HG03103 (cell line): Measurements from ENCODE around the gene TBC1D9.

ENCODE experiments used
- ATAC-seq: cut with Tn5 transposase; IDR thresholded peaks from one replicate; pipeline ENCODE4 v1.9.1; 2021; ENCODE audit warnings: low read depth; ENCODE audit not compliant: unreplicated experiment

TBC1D9 gene

DNA sequence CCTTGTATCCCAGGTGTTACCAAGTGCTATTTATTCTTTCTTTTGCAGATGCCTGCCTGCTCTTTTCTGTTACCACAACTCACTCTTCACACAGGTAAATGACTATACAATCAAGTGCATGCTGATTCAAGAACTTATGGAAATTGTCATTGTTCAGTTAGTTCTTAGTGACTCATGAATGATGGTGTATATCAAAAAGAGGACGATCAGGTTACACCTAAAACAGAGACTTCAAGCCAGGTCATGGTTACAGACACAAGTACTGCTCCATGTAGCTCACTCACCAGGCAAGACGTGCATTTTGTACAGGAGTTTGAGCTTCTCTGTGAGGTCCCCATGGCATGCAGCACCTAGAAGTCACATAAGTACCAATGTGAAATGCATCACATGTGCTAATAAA is 128.2 kb downstream of the TBC1D9 start:
- no peak for ATAC-seq

DNA sequence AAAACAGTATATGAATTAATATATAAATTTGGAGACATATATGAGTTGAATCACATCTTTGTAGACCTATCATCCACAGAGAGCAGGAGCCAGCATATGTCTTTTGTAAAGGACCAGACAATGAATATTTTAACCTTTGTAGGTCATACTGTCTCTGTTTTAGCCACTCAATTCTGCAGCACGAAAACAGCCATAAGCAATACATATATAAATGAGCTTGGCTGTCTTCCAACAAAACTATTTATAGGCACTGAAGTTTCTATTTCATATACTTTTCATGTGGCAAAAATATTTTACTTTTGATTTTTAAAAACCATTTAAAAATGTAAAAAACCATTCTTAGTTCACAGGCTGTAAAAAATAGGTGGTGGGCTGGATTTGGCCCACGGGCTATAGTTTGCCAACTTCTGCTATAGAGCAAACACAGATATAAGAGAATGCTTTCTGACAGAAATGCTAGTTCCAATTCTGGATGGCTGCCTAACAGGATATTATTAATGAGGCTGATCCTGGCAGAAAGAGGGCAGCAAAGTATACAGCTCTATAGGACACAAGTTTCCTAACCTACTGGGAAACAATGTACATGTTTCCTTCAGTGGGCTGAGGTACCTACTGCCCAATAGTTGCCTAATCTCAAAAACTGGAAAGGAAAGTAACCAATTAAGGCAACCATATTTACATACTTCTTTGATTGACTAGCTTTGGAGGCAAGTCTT is 129.4 kb downstream of the TBC1D9 start:
- ATAC-seq = no peak

DNA sequence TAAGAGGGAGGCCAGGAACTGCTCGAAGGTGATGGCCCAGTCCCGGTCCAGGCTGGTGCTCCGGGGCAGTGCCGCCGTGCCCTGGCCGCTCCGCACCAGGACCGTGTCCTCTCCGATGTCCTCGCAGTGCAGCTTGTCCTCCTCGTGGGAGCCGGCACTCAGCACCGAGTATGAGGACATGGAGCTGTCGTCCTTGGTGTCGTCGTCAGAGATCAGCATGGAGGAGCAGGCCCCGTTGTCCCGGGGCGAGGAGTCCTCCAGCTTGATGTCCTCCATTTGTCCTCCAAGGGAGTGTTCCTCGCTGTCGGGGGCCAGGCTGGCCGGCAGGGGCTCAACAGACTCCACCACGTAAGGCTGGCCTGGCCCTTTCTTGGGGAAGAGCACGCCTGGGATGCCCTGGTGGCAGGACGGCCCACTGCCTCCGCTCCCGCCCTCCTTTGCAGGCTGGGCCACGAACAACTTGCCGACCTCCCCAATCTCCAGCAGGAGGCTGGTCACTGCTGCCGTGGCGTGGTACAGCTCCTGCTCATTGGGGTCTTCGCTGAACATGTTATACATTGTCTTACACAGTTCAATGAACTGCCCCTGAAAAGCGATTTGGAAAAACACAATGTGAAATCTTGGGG is 133.7 kb downstream of the TBC1D9 start:
- no peak for ATAC-seq

DNA sequence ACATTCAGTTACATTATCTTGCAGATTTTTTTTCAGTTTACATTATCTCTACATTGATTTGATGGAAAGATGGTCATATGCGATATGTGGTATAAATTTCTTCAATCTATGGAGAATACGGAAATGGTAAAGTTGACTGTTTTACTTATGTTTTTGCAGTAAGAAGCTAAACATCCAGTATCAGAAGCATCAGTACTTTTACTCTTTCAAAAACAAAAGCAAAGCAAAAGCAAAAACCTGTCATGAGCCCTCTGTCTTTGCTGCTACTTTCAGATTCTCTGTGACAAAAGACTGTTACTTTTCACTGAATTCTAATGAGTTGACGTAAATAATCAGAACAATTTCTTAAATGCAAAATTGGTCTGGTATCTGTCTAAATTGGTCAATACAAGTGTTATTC is 135.0 kb downstream of the TBC1D9 start:
- no peak for ATAC-seq

DNA sequence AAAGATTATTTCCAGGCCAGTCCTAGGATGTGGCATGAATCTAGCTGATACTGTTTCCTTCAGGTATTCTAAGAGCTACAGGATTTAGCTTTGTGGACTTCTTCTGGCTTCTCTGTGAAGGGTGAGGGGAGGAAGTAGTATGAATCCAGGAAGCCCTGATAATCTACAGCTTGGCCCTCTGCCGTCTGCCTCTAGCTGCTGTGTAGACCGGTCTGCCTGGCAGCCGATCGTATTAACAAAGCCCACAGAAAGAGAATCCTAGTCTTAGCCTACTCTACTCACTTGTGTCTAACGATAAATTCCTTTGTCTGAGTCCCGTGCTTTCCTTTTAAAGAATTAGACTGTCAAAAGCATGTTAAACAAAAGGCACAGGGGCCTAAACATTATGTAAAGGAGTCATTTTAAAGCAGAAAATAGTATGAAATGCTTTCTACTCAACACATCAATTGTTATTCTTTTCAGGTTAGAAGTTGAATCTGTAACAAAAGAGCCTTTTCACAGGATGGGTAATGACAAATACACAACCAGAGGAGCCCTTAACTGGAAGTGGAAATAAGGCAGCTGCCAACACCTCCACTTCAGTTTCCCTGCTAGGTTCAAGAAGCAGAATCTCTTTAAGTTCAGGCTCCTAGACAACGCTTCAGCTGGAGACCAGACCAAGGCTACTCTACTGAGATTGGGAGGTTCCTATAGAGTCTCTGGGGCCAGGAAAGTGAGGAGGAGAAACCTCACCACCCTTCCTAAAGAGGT is 138.5 kb downstream of the TBC1D9 start:
- ATAC-seq = no peak

DNA sequence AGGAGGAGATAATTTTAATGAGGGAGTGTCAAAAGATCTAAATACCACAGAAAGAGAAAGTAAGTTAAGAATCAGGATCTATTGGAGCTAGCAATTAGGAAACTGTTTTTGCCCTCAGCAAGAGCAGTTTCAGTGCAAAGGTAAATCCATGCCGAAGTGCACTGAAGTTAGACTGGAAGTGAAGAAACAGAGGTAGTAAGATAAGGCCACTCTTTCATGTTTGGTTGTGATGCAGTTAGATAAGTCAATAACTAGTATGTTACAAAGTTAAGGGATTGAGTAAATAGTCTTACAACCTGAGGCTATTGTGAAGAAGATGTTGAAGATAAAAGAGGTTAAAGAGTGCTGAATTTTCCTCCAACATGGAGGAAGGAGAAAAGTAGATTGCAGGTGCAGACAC is 140.7 kb downstream of the TBC1D9 start:
- no peak for ATAC-seq

DNA sequence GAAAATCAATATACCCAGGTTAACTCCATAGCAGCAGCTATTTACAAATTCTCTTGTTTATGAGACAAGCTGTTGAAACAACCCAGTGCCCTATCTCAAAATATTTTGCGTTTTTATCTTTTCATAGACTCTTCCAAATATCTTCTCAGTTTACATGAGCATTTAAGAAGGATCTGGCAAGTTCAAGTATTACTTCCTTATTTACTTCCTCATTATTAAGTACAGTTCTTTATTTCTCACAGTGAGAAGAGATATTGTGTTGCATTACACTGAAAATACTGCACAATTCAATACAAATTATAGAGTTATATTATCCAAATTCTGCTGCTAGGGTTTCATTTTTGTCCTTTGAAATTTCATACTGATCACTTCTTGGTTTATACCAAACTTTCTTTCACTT is 143.8 kb downstream of the TBC1D9 start:
- ATAC-seq = no peak

DNA sequence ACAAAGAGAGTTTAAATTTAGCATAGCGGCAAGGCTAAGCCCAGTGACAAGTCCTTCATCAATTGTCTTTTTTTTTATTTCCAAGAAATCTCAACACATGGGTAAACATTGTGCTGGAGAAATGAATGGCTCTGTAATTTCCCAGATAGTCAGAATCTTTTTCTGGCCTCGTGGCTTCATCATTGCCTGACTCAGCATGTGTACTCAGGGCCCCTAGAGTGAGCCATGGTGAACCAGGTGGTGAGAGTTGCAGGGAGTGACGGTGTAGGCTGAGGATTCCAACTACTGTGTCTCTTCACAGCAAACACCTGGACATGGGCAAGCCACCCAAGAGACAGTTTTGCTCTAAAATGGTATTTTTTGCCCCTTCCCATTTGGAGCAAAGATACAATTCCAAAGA is 144.3 kb downstream of the TBC1D9 start:
- no peak for ATAC-seq

DNA sequence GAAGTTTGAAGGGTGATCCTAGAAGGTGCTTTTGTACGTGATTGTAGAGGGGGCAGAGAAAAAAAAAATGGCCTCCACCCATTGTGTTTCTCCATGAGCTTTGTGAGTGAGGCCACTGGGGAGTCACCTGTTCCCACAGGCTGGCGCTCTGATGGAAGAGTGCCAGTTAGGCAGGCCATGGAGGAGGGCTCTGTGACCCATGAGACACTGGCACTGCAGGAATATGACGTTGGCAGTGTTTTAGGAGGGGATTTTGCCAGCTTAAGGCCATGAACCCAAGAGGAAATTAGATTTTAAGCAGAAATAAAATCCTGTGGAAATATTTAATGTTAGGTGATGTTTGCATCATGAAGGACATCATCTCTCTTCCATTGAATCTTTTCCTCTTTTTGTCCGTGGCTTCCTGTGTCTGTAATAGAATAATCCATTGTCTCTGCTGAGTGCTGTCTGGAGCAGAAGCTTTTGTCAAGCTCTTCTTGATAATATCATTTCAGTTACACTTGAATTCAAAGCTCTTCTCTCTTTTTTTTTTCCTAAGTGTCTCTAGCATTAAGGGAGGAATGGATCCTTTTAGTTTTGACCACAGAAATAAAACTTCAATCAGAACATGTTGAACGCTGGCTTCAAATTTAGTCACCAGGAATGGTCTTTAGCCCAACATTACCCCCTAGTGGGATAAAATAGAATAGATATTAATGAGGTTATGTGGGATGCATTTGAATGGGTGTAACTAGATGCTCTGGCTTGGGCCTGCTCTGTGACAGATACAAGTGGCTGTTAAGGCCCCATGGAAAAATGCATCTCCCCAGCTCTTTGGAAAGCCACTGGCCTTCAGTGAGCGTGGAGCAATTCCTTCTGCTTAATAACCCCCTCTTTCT is 146.4 kb downstream of the TBC1D9 start:
- peak; percentile 90 for ATAC-seq

DNA sequence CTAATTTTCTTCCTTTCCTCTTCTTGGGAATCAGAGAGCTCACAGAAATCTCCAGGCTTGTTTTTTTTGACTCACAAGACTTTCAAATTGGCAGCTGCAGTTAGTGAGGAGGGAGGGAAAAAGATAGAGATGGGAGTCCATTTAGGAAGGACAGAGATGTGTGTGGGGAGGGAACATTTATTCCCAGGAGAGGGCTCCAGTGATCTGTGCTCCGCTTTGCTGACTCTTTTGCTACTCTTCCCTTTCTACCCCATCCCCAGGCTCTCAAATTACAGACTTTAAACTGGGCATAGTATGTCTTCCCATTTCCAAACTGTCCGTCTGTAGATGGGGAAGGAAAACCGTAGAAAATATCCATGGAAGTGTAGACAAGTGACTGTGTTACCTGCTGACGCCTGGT is 148.3 kb downstream of the TBC1D9 start:
- ATAC-seq = no peak

DNA sequence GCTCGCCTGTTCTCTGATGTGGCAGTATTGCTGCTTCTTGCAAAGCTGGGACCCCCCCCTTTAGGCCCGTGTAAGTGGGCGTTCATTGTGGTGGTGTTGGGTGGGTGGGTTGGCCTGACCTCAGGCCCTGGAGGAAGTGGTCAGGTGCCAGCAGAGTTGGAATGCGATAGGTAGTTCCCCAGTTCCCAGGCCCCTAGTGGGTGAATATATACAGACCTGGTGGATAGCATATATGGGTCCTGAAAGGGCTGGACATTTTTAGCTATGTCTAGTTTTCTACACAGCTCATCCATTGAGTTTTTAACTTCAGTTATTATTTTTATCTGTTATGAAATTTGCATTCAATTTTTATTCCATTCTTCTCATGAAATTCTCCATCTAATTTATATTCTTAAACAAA is 151.6 kb downstream of the TBC1D9 start:
- no peak for ATAC-seq

DNA sequence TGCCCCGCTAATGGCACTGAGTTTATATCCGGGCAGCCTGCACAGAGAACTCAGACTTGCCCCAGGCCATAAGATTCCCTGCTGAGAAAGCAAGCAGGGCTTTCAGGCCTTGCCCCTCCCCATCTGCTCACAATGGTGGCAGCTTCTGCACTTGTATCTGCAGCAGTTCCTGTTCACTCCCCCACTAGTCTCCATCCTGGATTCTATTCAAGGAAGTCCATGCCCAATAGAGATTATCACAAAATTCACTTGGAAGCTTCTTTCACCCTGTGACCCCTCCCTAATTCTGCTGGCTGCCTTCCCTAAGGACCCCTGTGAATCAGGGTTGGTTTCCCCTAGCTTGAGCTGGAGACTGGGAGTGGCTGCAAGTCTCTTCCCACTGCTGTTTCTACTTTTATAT is 152.9 kb downstream of the TBC1D9 start:
- ATAC-seq = no peak

DNA sequence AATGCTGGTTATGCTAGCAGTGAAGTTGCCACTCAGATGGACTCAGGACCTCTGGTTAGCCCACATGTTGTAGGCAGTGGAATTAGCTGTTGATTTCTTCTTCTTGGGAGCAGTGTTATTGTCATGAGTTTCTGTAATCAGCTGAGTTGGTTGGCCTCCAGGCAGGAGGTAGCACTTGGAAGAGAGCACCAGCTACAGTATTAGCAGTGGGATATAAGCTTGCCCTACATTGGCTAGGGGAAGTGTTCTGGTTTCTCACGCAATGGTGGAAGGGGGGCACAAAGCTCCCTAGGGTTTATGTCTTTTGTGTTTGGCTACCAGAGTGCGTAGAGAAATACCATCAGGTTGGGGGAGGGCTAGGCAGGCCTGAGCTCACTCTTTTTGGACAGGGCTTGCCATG is 153.5 kb downstream of the TBC1D9 start:
- no peak for ATAC-seq

DNA sequence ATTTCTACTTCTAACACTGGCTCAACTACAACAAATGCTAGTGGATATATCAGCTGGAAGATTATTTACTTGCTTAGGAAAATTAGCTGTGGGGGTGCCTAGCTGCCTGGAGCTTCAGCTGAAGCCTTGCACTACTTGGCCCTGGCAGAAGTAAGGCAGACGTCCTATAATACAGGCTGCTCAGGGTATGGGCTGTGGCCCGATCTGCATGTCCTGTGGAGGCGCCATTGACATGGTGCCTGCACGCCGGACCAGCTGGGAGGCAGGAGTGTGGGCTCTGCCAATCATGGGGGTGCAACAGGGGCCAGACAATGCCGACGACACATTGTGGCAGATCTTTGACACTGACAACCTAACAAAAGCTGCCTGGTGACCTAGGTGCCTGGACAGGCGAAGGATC is 155.8 kb downstream of the TBC1D9 start:
- ATAC-seq = no peak

DNA sequence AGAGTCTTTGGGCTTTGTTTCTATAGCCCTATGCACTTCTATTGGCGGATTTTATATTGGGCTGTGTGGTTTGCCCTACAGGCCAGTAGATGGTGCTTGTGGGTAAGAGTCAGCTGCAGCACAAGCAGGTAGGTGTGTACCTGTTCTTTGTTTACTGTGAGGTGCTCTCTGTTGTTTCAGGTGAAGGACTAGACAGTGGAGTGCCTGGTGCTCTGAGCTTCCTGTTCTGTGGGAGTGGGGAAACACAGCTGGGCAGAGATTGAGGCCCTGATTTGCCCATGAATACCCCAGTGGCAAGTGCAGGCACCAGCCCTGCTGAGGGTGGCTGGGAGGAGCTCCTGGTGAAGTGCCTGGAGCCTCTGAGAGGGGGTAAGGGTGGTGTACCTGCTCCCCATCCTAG is 161.1 kb downstream of the TBC1D9 start:
- ATAC-seq = peak; percentile 77

DNA sequence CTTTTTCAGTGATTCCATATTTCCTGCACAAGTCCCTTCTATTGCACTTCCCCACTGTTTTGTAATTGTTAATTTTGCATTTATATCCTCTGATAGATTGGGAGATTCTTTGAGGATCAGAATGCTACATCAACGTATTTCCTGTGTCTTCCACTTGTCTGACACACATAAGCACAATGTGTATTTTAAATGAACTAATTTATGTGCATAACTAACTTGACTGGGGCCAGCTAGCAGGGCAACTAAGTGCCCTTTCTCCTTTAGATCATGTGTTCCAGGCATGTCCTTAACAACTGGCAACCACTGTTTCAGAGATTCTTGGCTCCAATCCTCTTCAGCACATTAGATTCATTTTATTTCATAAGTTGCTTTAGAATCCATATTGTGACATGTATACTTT is 171.7 kb downstream of the TBC1D9 start:
- no peak for ATAC-seq

DNA sequence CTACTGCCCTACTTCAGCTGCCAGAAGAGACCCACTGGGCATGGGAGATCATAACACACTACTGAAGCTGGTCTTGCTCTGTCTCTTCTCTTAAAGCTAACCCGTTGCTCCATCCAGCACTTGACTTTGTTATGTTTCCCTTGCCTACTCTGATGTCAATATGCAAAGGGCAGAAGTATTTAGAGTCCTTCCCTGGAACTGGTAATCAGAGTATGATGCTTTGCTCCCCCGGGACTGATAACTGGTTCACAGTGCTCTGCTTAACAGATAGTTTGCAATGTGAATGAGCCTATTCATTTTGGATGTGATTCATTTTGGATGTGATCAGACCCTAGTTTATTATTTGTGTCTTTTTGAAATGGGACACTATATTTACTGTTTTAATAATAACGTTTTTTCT is 175.1 kb downstream of the TBC1D9 start:
- ATAC-seq = no peak

DNA sequence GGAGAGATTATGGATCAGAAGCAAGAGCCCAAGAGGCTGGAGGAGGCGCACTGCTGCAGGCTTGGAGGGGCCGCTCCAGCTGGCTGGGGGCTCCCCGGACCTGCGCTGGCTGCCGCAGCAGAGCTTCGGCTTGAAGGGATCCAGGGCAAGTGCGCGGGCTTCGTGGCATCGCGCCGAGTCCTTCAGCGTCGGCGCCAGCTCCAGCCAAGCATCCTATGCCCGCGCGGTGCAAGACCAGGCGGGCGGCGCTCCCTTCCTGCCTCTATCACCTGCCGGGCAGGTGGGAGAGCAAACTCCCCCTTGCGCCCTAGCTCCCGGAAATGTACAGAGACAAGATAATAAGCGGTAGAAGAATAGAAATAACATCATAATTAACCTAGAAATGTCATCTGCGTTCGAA is 176.9 kb downstream of the TBC1D9 start:
- ATAC-seq = no peak

DNA sequence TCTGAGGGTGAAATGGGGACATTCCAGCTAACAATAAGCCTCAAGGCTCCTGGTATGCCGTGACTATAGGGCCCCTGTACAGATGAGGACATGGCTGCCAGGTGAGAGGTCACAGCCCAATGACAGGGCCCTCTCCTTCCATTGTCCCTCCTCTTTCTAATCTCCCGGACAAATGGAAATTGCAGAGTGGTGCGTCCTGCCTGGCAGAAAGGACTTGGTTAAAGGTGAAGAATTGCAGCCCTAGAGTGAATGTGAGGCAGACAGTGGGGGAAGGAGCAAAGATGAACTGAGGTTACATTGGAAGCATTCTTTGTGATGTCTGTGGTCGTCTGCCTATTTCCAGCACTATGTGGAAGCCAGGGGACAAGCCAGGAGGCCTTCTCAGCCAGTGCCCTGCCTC is 180.7 kb downstream of the TBC1D9 start:
- ATAC-seq = no peak

DNA sequence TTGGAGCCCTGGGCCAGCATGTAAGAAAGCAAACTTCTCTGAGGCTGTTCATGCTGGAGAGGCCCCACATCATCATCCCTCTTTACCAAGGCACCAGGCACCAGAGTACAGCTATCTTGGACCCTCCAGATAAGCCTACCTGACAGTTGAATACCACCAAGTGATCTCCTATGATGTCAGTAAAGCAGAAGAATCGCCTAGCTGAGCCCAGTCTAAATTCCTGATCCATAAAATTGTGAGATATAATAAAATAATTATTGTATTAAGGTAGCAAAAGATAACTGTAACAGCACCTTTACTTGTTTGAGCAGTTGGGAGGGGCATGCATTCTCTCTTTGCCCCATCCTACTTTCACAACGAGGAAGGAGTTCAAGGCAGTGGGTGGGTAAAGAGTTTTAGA is 184.6 kb downstream of the TBC1D9 start:
- no peak for ATAC-seq
